IPS-20b (cell line): ENCODE results near the gene POLR2E.

Source experiments
- H3K27ac ChIP-seq: one replicate; pipeline ENCODE4 v1.5.1; 2013; ENCODE audit warnings: low read length
- H3K27me3 ChIP-seq: 2 replicates; pipeline ENCODE4 v1.6.1; 2013; ENCODE audit warnings: mild to moderate bottlenecking, low read length, inconsistent platforms; ENCODE audit not compliant: insufficient read depth
- H3K36me3 ChIP-seq: 2 replicates; pipeline ENCODE4 v1.6.1; 2013; ENCODE audit warnings: low read depth, mild to moderate bottlenecking, inconsistent platforms, low read length, moderate library complexity; ENCODE audit not compliant: insufficient read depth
- H3K4me1 ChIP-seq: 2 replicates; pipeline ENCODE4 v1.6.1; 2013; ENCODE audit warnings: mild to moderate bottlenecking, control low read depth, inconsistent platforms, low read length, moderate library complexity; ENCODE audit not compliant: insufficient read depth
- H3K4me3 ChIP-seq: 2 replicates; pipeline ENCODE4 v1.5.1; 2013; ENCODE audit warnings: mild to moderate bottlenecking, low read length, inconsistent platforms
- H3K9ac ChIP-seq: 2 replicates; pipeline ENCODE4 v1.6.1; 2013; ENCODE audit warnings: low read depth, mild to moderate bottlenecking, inconsistent platforms, low read length, moderate library complexity
- H3K9me3 ChIP-seq: 2 replicates; pipeline ENCODE4 v1.6.1; 2013; ENCODE audit warnings: mild to moderate bottlenecking, low read depth, low read length, inconsistent platforms; ENCODE audit not compliant: insufficient read depth

Gene POLR2E

DNA sequence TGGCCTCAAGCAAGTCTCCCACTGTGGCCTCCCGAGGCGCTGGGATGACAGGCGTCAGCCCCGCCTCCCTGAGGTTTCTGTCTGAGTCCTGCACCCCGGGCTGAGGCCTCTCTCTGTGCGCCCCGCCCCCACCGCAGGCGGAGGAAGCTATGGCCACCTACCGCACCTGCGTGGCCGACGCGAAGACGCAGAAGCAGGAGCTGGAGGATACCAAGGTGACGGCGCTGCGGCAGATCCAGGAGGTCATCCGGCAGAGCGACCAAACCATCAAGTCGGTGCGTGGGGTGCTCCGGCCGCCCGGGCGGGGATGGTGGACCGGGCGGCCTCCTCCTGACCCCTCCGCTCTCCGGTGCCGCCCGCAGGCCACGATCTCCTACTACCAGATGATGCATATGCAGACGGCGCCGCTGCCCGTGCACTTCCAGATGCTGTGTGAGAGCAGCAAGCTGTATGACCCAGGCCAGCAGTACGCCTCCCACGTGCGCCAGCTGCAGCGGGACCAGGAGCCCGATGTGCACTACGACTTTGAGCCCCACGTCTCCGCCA is 15.5 kb downstream of the POLR2E start:
- H3K4me3 ChIP-seq: no peak overlapping the region
- peaks cover 26% of the 10 kb centered on the region for H3K36me3 ChIP-seq
- H3K4me1 ChIP-seq: no peaks in the 10 kb centered on the region
- H3K27ac ChIP-seq: no peak overlapping the region
- H3K27me3 ChIP-seq: no peaks in the 10 kb centered on the region
- H3K9ac ChIP-seq: no peak overlapping the region
- H3K9me3 ChIP-seq: no peaks in the 10 kb centered on the region

- peaks cover 6% of the 10 kb centered on the region; the same call in 1 of the 2 replicates for H3K27me3 ChIP-seq
- no peaks in the 10 kb centered on the region for H3K4me1 ChIP-seq
- H3K27ac ChIP-seq: no peak overlapping the region
- H3K36me3 ChIP-seq: peaks cover 8% of the 10 kb centered on the region
- H3K9me3 ChIP-seq: no peaks in the 10 kb centered on the region
- H3K9ac ChIP-seq: no peak overlapping the region
- H3K4me3 ChIP-seq: no peak overlapping the region
Measured at GRCh38 chr19:1076951-1077350, 18.2 kb downstream of the POLR2E start.

- Histone ChIP-seq H3K4me1 (no peaks in the 10 kb centered on the region), H3K9me3 (no peaks in the 10 kb centered on the region), H3K36me3 (peaks cover 8% of the 10 kb centered on the region), H3K9ac (no peak overlapping the region), H3K4me3 (no peak overlapping the region), H3K27me3 (peaks cover 13% of the 10 kb centered on the region; the same call in 1 of the 2 replicates), H3K27ac (no peak overlapping the region)
Measured at GRCh38 chr19:1076046-1076386, 19.2 kb downstream of the POLR2E start.

DNA sequence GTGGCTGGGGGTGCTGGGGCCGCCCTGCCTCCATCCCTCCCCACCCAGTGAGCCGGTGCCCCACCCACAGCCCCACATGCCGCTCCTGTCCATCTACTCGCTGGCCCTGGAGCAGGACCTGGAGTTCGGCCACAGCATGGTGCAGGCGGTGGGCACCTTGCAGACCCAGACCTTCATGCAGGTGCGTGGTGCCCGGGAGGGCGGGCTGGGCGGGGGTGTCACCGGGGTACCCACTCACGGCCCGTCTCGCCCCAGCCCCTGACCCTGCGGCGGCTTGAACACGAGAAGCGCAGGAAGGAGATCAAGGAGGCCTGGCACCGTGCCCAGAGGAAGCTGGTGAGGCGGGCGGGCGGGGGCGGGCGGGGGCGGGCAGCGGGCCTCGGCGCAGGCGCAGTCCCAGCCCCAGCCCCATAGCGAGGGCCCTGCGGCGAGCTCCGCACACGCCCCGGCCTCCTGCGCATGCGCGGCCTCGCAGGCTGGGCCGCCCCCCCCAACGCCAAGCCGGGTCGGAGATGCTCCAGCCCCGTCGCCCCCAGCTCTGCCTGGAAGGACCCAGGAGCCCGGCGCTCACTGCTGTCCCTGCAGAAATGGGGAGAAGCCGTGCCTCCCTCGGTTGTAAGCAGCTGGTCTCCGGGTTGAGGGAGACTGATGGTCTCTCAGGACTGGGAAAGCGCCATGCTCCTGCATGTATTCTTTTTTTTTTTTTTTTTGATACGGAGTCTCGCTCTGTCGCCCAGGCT is 20.5 kb downstream of the POLR2E start:
- Histone ChIP-seq H3K4me3 (no peak overlapping the region), H3K9me3 (no peaks in the 10 kb centered on the region), H3K27me3 (peaks cover 24% of the 10 kb centered on the region), H3K27ac (no peak overlapping the region), H3K4me1 (no peaks in the 10 kb centered on the region), H3K9ac (no peak overlapping the region), H3K36me3 (peaks cover 8% of the 10 kb centered on the region)

GRCh38 chr19:1073956-1074517 is 21.1 kb downstream of the POLR2E start:
- Histone ChIP-seq H3K36me3 (peaks cover 8% of the 10 kb centered on the region), H3K9ac (no peak overlapping the region), H3K27me3 (peaks cover 31% of the 10 kb centered on the region), H3K27ac (no peak overlapping the region), H3K4me1 (no peaks in the 10 kb centered on the region), H3K4me3 (no peak overlapping the region), H3K9me3 (no peaks in the 10 kb centered on the region)

GRCh38 chr19:1073063-1073955 is 21.9 kb downstream of the POLR2E start:
- Histone ChIP-seq H3K9ac (no peak overlapping the region), H3K4me3 (no peak overlapping the region), H3K9me3 (no peaks in the 10 kb centered on the region), H3K4me1 (no peaks in the 10 kb centered on the region), H3K27ac (no peak overlapping the region), H3K36me3 (peaks cover 8% of the 10 kb centered on the region), H3K27me3 (peaks cover 38% of the 10 kb centered on the region)

DNA sequence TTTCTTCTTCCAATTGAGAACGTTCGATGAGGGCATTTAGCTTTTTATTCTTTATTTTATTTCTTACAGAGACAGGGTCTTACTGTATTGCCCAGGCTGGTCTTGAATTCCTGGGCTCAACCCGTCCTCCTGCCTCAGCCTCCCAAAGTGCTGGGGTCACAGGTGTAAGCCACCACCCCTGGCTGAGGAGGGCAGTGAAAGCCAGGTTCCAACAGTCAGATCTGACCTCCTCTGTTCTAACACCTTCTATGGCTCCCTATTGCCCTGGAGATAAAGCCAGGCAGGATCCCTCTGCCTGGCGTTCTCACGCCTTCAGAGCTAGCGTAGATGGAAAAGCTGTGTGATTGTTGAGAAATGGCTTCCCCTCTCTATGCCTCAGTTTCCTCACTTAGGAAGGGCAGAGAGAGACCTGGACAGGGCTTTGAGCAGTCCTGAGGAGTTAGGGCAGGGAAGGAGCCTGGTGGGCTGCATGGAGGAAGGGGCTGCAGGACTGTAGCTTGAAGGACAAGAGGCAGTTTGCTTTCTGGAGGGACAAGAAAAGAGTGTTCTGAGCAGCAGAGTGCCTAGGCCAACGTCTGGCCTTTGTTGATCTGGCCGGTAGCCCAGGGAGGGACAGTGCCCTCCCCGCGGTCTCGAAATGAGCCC is 22.7 kb downstream of the POLR2E start:
- H3K9ac ChIP-seq: no peak overlapping the region
- H3K27me3 ChIP-seq: peaks cover 45% of the 10 kb centered on the region
- H3K27ac ChIP-seq: no peak overlapping the region
- H3K9me3 ChIP-seq: no peaks in the 10 kb centered on the region
- H3K4me3 ChIP-seq: no peak overlapping the region
- H3K36me3 ChIP-seq: peaks cover 8% of the 10 kb centered on the region
- H3K4me1 ChIP-seq: no peaks in the 10 kb centered on the region

- Histone ChIP-seq H3K27ac (no peak overlapping the region), H3K36me3 (peaks cover 8% of the 10 kb centered on the region), H3K9me3 (no peaks in the 10 kb centered on the region), H3K4me1 (no peaks in the 10 kb centered on the region), H3K4me3 (peak overlapping the region; percentile 62), H3K27me3 (peaks cover 58% of the 10 kb centered on the region), H3K9ac (peak overlapping the region; percentile 17; the same call in 1 of the 2 replicates)
Measured at GRCh38 chr19:1070931-1071791, 24.0 kb downstream of the POLR2E start.

GRCh38 chr19:1070576-1070930 is 24.6 kb downstream of the POLR2E start:
- Histone ChIP-seq H3K36me3 (peaks cover 2% of the 10 kb centered on the region), H3K27me3 (peaks cover 64% of the 10 kb centered on the region), H3K4me1 (no peaks in the 10 kb centered on the region), H3K27ac (no peak overlapping the region), H3K4me3 (peak overlapping the region; percentile 62), H3K9ac (no peak overlapping the region; the same call in 1 of the 2 replicates), H3K9me3 (no peaks in the 10 kb centered on the region)

- Histone ChIP-seq H3K27me3 (peaks cover 71% of the 10 kb centered on the region), H3K4me1 (peaks cover 4% of the 10 kb centered on the region; the same call in 1 of the 2 replicates), H3K4me3 (no peak overlapping the region), H3K27ac (no peak overlapping the region), H3K36me3 (no peaks in the 10 kb centered on the region), H3K9me3 (no peaks in the 10 kb centered on the region), H3K9ac (no peak overlapping the region)
Measured at GRCh38 chr19:1069009-1069779, 26.0 kb downstream of the POLR2E start.
